K562 (cell line): ENCODE measurements around the gene THAP9. TPM values are rescaled to one million over a fixed set of nuclear protein-coding genes. Genes with fewer than 3 reads are reported as not detected.

Source experiments
- CEBPB ChIP-seq: fragments of 450-650 bp; IDR thresholded peaks from 2 replicates; pipeline ENCODE4 v1.6.1; 2016; ENCODE audit warnings: missing genetic modification characterization, missing compliant biosample characterization
- E2F3 ChIP-seq: fragments of 250-450 bp; sonication (Bioruptor Pico); IDR thresholded peaks from 2 replicates; pipeline ENCODE4 v1.4.0; 2020; ENCODE audit warnings: mild to moderate bottlenecking
- ELF1 ChIP-seq: fragments of 200-800 bp; sonication (Bioruptor generic); IDR thresholded peaks from 2 replicates; pipeline ENCODE4 v1.6.1; 2016; ENCODE audit warnings: missing genetic modification characterization, missing compliant biosample characterization
- EP300 ChIP-seq: IDR thresholded peaks from 2 replicates; pipeline ENCODE4 v1.6.1; 2012; ENCODE audit warnings: low read length, improper control_type of control experiment
- JUNB ChIP-seq: fragments of 450-650 bp; formaldehyde crosslinking; conservative IDR thresholded peaks from 2 replicates; pipeline ENCODE4 v1.4.0; 2020; ENCODE audit warnings: mild to moderate bottlenecking
- KLF16 ChIP-seq: IDR thresholded peaks from 2 replicates; pipeline ENCODE4 v1.6.1; 2016; ENCODE audit warnings: antibody characterized with exemption
- LARP7 ChIP-seq: fragments of 450-650 bp; IDR thresholded peaks from 2 replicates; pipeline ENCODE4 v1.6.1; 2016
- LEF1 ChIP-seq: fragments of 450-650 bp; IDR thresholded peaks from 2 replicates; pipeline ENCODE4 v1.6.1; 2016; ENCODE audit warnings: mild to moderate bottlenecking
- NFE2L1 ChIP-seq: fragments of 450-650 bp; IDR thresholded peaks from 2 replicates; pipeline ENCODE4 v1.6.1; 2016; ENCODE audit warnings: missing genetic modification characterization, low read depth, mild to moderate bottlenecking, missing compliant biosample characterization, moderate library complexity, borderline replicate concordance
- PCBP2 ChIP-seq: fragments of 200-400 bp; formaldehyde crosslinking; IDR thresholded peaks from 2 replicates; pipeline ENCODE4 v1.6.1; 2018; ENCODE audit warnings: low read length, low read depth, mild to moderate bottlenecking, moderate library complexity; ENCODE audit not compliant: poor library complexity, severe bottlenecking
- PHF20 ChIP-seq: fragments of 450-650 bp; IDR thresholded peaks from 2 replicates; pipeline ENCODE4 v1.6.1; 2018; ENCODE audit not compliant: partially characterized antibody
- POLR2H ChIP-seq: IDR thresholded peaks from 2 replicates; pipeline ENCODE4 v1.6.1; 2016; ENCODE audit warnings: missing genetic modification characterization, low read depth, mild to moderate bottlenecking, control low read depth, missing compliant biosample characterization, moderate library complexity
- RBFOX2 ChIP-seq: fragments of 200-400 bp; formaldehyde crosslinking; IDR thresholded peaks from 2 replicates; pipeline ENCODE4 v1.6.1; 2017; ENCODE audit warnings: low read depth, mild to moderate bottlenecking, low read length, moderate library complexity
- RBM39 ChIP-seq: fragments of 200-400 bp; formaldehyde crosslinking; optimal IDR thresholded peaks from 2 replicates; pipeline ENCODE3; 2018; ENCODE audit warnings: low read depth, low read length
- SREBF2 ChIP-seq: sonication (generic); formaldehyde crosslinking; IDR thresholded peaks from 2 replicates; pipeline ENCODE4 v1.4.0; 2020; ENCODE audit warnings: mild to moderate bottlenecking, missing genetic modification reagents
- TAF1 ChIP-seq: IDR thresholded peaks from 2 replicates; pipeline ENCODE4 v1.6.1; 2011; ENCODE audit warnings: mild to moderate bottlenecking, low read length, moderate library complexity; ENCODE audit not compliant: insufficient read depth, control insufficient read depth, severe bottlenecking; ENCODE audit errors: extremely low read depth
- YBX1 ChIP-seq: fragments of 450-650 bp; IDR thresholded peaks from 2 replicates; pipeline ENCODE4 v1.7.1; 2016; ENCODE audit warnings: mild to moderate bottlenecking
- ZBTB7A ChIP-seq: IDR thresholded peaks from 2 replicates; pipeline ENCODE4 v1.6.1; 2011; ENCODE audit warnings: low read depth, mild to moderate bottlenecking, low read length, moderate library complexity, borderline replicate concordance; ENCODE audit not compliant: control insufficient read depth
- ZNF134 ChIP-seq: fragments of 250-450 bp; sonication (Bioruptor Pico); conservative IDR thresholded peaks from 2 replicates; pipeline ENCODE4 v1.4.0; 2020
- ZNF282 ChIP-seq: sonication (generic); formaldehyde crosslinking; IDR thresholded peaks from 2 replicates; pipeline ENCODE4 v1.8.1; 2023; ENCODE audit warnings: missing genetic modification reagents
- polyA plus RNA-seq, 8 experiments: library from polyadenylated mRNA; depleted of rRNA in 4 of 8; stranded (reverse) in 5 of 8; unstranded in 3 of 8; fragments of >200 nt; fragmentation: Nextera tagmentation in 2 of 8; fragmentation: Illumina TruSeq in 1 of 8; extraction: Ambion mirVana in 2 of 8; extraction: Trizol in 1 of 8; gene quantifications; 2 replicates each; pipeline versions ENCODE4 v1.2.1 to v1.2.3, GENCODE V29; 2011 to 2014; ENCODE audit warnings: inconsistent platforms in 1 of 8, missing spikeins in 1 of 8
- total RNA-seq, 7 experiments: library from RNA; depleted of rRNA in 6 of 7; stranded (reverse); fragments of >200 nt in 6 of 7; fragmentation: Illumina TruSeq in 2 of 7; extraction: Trizol in 2 of 7; gene quantifications; 2 replicates each; pipeline versions ENCODE4 v1.2.1 to v1.2.3, GENCODE V29; 2011 to 2021; ENCODE audit warnings: low replicate concordance in 1 of 7
- TF ChIP-seq, protein P1 (sequence below): fragments of 150-350 bp; IDR thresholded peaks from 2 replicates; pipeline ENCODE4 v1.6.1; 2014; ENCODE audit warnings: low read depth, mild to moderate bottlenecking, low read length, borderline replicate concordance
- TF ChIP-seq, protein P2 (sequence below): fragments of 250-450 bp; sonication (Bioruptor Pico); IDR thresholded peaks from 2 replicates; pipeline ENCODE4 v1.8.0; 2022; ENCODE audit warnings: inconsistent platforms
- TF ChIP-seq, protein P3 (sequence below): fragments of 450-650 bp; IDR thresholded peaks from 2 replicates; pipeline ENCODE4 v1.6.1; 2016; ENCODE audit warnings: missing biosample characterization, missing genetic modification characterization

Gene THAP9
- total and polyA plus RNA-seq, 9 of the 15 experiments (the other 6 are each of a cell fraction or from before 2014, with no cell fraction given), result 3.4 to 7.0 (median 5.4) TPM

DNA sequence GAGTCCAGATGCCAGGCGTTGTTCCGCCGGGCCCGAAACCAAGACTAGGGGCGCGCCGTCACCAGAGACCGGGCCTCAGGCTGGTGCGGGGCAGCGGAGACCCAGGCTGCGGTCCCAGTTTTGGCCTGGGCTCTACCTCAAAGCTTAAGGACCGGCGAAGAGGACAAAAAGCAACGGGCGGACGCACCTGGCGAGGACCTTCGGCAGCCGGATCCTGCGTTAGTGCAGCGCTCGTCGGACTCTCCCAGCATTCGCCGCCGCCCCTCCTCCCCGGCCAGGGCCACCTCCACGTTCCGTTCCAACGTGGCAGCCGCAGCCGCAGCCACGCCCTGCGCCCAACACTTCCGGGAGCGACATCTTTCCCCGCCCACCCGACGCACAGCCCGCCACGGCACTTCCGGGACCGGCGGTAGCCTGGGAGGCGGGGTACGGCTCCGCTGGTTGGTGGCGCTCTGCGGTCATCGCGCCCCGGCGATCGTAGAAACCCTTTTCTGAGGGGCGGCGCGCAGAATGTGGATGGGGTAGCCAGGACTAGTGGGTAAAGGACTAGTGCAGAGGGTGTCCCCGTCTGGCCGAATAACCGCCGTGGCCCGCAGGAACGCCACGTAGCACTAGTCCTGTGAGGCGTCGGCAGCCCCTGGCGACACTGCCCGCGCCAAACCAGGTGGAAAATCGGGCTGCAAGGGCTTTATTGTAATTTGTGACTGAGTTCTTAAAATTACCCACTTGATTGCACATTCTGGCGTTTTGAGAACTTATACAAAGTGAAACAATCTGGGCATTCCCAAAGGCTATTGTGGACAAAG, 9.4 kb upstream of the THAP9 start, which contains the start of gene SEC31A (continued):
- no peak for TF ChIP-seq ZNF282 (CRISPR knock-in tag)
- TF ChIP-seq ELF1 (tag), result peak; percentile 98
- TF ChIP-seq YBX1, result no peak
- TF ChIP-seq PCBP2, result no peak
- TF ChIP-seq EP300, result peak; percentile 47
- TF ChIP-seq, protein P1, sequence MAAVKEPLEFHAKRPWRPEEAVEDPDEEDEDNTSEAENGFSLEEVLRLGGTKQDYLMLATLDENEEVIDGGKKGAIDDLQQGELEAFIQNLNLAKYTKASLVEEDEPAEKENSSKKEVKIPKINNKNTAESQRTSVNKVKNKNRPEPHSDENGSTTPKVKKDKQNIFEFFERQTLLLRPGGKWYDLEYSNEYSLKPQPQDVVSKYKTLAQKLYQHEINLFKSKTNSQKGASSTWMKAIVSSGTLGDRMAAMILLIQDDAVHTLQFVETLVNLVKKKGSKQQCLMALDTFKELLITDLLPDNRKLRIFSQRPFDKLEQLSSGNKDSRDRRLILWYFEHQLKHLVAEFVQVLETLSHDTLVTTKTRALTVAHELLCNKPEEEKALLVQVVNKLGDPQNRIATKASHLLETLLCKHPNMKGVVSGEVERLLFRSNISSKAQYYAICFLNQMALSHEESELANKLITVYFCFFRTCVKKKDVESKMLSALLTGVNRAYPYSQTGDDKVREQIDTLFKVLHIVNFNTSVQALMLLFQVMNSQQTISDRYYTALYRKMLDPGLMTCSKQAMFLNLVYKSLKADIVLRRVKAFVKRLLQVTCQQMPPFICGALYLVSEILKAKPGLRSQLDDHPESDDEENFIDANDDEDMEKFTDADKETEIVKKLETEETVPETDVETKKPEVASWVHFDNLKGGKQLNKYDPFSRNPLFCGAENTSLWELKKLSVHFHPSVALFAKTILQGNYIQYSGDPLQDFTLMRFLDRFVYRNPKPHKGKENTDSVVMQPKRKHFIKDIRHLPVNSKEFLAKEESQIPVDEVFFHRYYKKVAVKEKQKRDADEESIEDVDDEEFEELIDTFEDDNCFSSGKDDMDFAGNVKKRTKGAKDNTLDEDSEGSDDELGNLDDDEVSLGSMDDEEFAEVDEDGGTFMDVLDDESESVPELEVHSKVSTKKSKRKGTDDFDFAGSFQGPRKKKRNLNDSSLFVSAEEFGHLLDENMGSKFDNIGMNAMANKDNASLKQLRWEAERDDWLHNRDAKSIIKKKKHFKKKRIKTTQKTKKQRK, result no peak
- TF ChIP-seq TAF1, result peak; percentile 85
- no peak for TF ChIP-seq JUNB (CRISPR knock-in tag)
- TF ChIP-seq RBFOX2, result peak; percentile 99
- no peak for TF ChIP-seq LEF1
- 0 out of 2 replicates have a peak, but pooled peaks have one; percentile 50 for TF ChIP-seq E2F3 (CRISPR knock-in tag)
- TF ChIP-seq, protein P2, sequence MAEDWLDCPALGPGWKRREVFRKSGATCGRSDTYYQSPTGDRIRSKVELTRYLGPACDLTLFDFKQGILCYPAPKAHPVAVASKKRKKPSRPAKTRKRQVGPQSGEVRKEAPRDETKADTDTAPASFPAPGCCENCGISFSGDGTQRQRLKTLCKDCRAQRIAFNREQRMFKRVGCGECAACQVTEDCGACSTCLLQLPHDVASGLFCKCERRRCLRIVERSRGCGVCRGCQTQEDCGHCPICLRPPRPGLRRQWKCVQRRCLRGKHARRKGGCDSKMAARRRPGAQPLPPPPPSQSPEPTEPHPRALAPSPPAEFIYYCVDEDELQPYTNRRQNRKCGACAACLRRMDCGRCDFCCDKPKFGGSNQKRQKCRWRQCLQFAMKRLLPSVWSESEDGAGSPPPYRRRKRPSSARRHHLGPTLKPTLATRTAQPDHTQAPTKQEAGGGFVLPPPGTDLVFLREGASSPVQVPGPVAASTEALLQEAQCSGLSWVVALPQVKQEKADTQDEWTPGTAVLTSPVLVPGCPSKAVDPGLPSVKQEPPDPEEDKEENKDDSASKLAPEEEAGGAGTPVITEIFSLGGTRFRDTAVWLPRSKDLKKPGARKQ (CRISPR knock-in tag), result no peak
- TF ChIP-seq, protein P3, sequence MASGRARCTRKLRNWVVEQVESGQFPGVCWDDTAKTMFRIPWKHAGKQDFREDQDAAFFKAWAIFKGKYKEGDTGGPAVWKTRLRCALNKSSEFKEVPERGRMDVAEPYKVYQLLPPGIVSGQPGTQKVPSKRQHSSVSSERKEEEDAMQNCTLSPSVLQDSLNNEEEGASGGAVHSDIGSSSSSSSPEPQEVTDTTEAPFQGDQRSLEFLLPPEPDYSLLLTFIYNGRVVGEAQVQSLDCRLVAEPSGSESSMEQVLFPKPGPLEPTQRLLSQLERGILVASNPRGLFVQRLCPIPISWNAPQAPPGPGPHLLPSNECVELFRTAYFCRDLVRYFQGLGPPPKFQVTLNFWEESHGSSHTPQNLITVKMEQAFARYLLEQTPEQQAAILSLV (tag), result no peak
- peak; percentile 3 for TF ChIP-seq RBM39
- TF ChIP-seq SREBF2 (CRISPR knock-in tag), result 0 out of 2 replicates have a peak, but pooled peaks have one; percentile 72
- TF ChIP-seq POLR2H, result peak; percentile 87
- peak; percentile 80; the same call in 1 of the 2 replicates for TF ChIP-seq LARP7
- no peak; the same call in 1 of the 2 replicates for TF ChIP-seq ZNF134
- no peak for TF ChIP-seq NFE2L1 (tag)
- TF ChIP-seq CEBPB (tag), result no peak
- peak; percentile 80 for TF ChIP-seq ZBTB7A
- no peak for TF ChIP-seq PHF20
- no peak for TF ChIP-seq KLF16
